Measurements from ENCODE around the gene SLC4A7. TPM values are rescaled to one million over a fixed set of nuclear protein-coding genes. Genes with fewer than 3 reads are reported as not detected.

The SLC4A7 gene
- total RNA-seq, 1 donor from 2014 or later: 74.0 TPM

- no peak for DNase-seq (ENCODE audit: low read depth)
- no peak for TF ChIP-seq CTCF (conservative IDR thresholded peaks at IDR 0.05; ENCODE audit: low read depth, low read length)
- no peak overlapping the region for H3K4me3 ChIP-seq (ENCODE audit: low read depth, low read length)
These were observed 131.0 kb downstream of the SLC4A7 start for GRCh38 chr3:27353221-27353620.

- no peak for DNase-seq (ENCODE audit: low read depth)
- H3K4me3 ChIP-seq (ENCODE audit: low read depth, low read length): no peak overlapping the region
- TF ChIP-seq CTCF (conservative IDR thresholded peaks at IDR 0.05; ENCODE audit: low read depth, low read length): no peak
These were observed 132.1 kb downstream of the SLC4A7 start for GRCh38 chr3:27352047-27352446.

GRCh38 chr3:27349832-27350231 lies 134.4 kb downstream of the SLC4A7 start:
- H3K4me3 ChIP-seq (ENCODE audit: low read depth, low read length): no peak overlapping the region
- no peak for TF ChIP-seq CTCF (conservative IDR thresholded peaks at IDR 0.05; ENCODE audit: low read depth, low read length)
- DNase-seq (ENCODE audit: low read depth): no peak

GRCh38 chr3:27345959-27346865 lies 138.0 kb downstream of the SLC4A7 start:
- no peak overlapping the region for H3K4me3 ChIP-seq (ENCODE audit: low read depth, low read length)
- no peak for TF ChIP-seq CTCF (conservative IDR thresholded peaks at IDR 0.05; ENCODE audit: low read depth, low read length)
- no peak for DNase-seq (ENCODE audit: low read depth)

- no peak for TF ChIP-seq CTCF (conservative IDR thresholded peaks at IDR 0.05; ENCODE audit: low read depth, low read length)
- H3K4me3 ChIP-seq (ENCODE audit: low read depth, low read length): no peak overlapping the region
- no peak for DNase-seq (ENCODE audit: low read depth)
These were observed 138.7 kb downstream of the SLC4A7 start for GRCh38 chr3:27345493-27345892.

GRCh38 chr3:27345045-27345444 lies 139.1 kb downstream of the SLC4A7 start:
- no peak for TF ChIP-seq CTCF (conservative IDR thresholded peaks at IDR 0.05; ENCODE audit: low read depth, low read length)
- DNase-seq (ENCODE audit: low read depth): no peak
- no peak overlapping the region for H3K4me3 ChIP-seq (ENCODE audit: low read depth, low read length)

GRCh38 chr3:27344192-27344591 lies 140.0 kb downstream of the SLC4A7 start:
- H3K4me3 ChIP-seq (ENCODE audit: low read depth, low read length): no peak overlapping the region
- no peak for TF ChIP-seq CTCF (conservative IDR thresholded peaks at IDR 0.05; ENCODE audit: low read depth, low read length)
- no peak for DNase-seq (ENCODE audit: low read depth)
